IPS-18c (cell line): Measurements from ENCODE around the gene CCNA2.

Experiments used
- H3K4me3 ChIP-seq: 2 replicates; pipeline ENCODE4 v1.7.0; 2013; ENCODE audit warnings: low read depth, mild to moderate bottlenecking, low read length, moderate library complexity; ENCODE audit not compliant: insufficient read depth
- H3K9me3 ChIP-seq: one replicate; pipeline ENCODE4 v1.6.1; 2013; ENCODE audit warnings: mild to moderate bottlenecking, low read length, moderate library complexity; ENCODE audit not compliant: control insufficient read depth, insufficient read depth

CCNA2 gene

DNA sequence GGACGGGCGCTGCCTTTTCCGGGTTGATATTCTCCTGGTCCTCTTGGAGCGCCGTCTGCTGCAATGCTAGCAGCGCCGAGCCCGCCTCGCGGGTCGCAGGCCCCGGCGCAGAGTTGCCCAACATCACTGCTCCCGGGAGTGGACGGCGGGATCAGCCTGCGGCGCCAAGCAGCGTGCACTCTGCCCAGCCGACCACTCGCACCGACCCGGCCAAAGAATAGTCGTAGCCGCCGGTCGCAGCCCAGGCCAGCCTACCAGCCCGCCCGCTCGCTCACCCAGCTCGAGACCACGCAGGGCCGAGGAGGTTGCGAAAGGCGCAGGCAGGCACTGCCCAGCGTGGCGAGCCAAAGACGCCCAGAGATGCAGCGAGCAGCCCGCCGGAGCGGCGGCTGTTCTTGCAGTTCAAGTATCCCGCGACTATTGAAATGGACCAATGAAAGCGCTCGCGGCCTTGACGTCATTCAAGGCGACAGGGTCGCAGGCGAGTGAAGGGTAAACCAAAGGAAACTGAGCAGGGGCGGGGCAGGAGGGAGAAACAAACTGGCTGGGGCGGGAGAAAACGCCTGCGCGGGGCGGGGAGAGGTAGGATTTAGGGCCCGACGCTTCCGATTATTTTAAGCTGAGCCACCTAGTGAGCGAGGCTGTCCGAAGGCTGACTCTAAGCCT, at the start of gene CCNA2:
Gene CCNA2 (minus strand): TSS at position 379 of the 666 bp plus-strand sequence. CDS start 255 bp downstream, at position 124.
- peak within 1 kb of the TSS; percentile 92 for H3K4me3 ChIP-seq
- no peaks in the 10 kb centered on the region for H3K9me3 ChIP-seq

DNA sequence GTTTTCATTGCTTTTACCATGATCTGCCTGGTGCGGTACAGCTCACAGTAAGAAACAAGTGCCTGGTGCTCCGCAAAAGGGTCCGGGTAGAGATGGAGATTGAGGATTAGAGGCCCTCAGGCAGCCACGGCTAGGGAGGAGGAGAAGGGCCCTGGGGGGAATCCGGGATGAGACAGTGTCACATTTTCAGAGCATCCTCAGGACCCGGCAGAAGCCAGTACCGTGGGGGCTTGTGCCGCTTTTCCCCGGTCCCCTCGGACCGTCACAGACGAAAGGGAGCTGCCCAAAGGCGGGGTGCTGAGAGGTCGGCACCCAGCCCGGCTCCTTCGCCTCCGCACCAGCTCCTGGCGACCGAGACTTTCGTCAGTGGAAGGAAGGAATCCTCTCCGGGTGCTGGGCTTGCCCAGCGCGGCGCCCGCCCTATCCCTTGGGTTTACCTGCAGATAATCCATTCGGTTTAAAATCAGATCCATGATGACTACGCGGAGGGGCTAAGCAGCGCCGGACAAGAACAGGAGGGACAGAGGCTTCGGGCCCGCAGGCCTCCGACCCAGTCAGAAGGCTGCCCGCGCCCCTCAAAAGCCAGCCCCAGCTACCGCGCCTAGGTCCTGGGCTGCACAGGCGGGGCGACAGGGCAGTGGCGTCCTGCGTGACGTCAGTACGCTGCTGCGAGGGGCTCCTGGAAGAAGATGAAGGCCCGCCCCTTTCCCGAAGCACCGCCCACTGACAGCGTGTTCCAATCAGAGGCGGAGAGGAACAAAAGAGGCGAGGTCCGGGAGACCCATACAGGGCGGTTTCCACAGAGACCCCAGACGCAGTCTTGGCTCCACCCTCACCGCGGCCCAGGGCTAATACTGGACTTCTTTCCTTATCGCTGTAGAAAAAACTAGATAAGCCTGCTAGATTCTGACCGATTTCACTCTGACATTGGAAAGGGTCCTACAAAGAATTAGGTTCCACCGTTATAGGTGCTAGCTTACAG, 46.4 kb upstream of the CCNA2 start, which contains the start of gene BBS7:
Gene BBS7 (minus strand): TSS at position 634 of the 982 bp plus-strand sequence. CDS start 161 bp downstream, at position 473.
- Histone ChIP-seq H3K4me3 (peak within 1 kb of the TSS; percentile 64), H3K9me3 (no peaks in the 10 kb centered on the region)

DNA sequence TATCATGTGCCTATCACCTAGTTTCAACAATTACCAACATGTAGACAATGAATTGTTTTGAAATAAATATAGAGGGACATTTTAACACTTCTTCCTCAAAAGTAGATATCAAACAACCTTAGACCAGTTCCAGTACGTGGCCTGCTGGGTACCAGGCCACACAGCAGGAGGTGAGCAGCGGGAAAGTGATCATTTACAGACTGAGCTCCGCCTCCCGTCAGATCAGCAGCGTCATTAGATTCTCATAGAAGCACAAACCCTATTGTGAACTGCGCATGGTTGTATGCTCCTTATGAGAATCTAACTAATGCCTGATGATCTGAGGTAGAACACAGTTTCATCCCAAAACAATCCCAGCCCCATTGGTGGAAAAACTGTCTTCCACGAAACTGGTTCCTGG, 40.1 kb upstream of the CCNA2 start:
- H3K4me3 ChIP-seq = no peak overlapping the region
- no peaks in the 10 kb centered on the region for H3K9me3 ChIP-seq

DNA sequence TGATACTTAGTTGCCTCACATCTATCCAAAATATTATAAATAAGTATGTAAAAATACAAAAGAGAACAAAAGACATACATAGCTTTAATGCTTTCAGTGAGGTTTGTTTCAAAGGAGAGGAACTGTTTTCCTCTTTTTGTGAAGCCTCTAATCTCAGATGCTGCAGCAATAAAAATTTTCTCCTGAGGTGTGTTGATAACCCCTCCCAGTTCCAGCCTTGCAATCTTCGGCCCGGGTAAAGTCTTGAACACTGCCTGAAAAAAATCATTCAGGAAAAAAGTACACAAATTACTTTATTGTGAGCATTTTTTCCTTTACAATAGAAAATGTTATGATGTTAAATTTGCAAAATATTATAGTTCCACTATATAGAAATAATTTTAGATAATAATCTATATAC, 37.7 kb upstream of the CCNA2 start:
- H3K9me3 ChIP-seq = no peaks in the 10 kb centered on the region

DNA sequence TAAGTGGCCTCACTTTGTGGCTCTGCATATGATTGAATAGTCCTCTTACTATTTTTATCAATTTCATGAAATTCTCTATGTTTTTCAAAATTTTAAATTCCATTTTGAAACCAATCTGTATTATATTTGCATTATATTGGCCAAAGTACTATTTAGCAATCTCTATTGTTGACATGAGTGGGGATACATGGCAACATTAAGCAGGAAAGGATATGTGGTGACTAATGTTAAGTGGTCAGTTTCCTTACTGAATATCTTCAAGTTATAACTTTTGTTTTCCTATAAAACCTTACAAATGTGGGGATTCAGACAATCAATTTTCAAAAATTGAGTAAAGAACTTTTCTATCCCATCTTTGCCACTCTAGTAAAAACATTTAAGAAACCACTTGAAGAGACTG, 36.4 kb upstream of the CCNA2 start:
- no peak overlapping the region for H3K4me3 ChIP-seq
- no peaks in the 10 kb centered on the region for H3K9me3 ChIP-seq

More for the DNA sequence above, 37.7 kb upstream of the CCNA2 start:
- no peak overlapping the region for H3K4me3 ChIP-seq

DNA sequence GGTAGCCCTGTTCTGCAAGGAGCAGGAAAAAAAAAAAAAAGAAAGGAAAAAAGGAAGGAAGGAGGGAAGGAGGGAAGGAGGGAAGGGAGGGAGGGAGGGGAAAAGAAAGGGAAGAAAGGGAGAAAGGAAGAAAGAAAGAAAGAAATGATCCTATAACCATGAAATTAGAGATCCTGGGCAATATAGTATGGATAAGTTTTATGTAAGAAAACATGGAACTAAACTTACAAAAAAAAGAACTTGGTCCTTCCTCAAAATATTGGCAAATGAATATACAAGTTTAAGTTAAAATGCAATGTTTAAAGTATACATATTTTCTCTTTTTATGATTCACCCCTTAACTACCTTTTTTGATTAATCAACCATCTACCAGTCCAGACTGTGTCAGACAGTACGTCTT, 27.7 kb upstream of the CCNA2 start:
- Histone ChIP-seq H3K4me3 (no peak overlapping the region), H3K9me3 (no peaks in the 10 kb centered on the region)

DNA sequence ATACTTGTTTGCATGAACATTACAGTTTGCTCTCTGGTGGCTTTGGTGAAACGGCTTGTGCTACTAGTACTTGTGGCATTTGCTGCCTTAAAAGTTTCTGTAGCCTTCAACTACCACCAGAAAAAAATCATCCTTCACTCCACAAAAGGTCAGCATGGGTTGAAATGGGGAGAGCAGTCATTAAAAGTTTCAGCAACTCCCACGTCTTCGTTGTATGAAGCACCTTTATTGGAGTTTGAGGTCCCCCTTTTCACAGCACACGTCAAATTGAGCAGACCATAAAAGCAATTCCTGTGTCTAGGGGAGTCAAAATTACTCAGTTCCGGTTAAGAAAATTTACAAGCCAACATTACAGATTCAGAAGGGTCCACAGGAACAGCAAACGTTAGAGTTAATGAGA, 23.0 kb upstream of the CCNA2 start:
- H3K4me3 ChIP-seq = no peak overlapping the region
- no peaks in the 10 kb centered on the region for H3K9me3 ChIP-seq

DNA sequence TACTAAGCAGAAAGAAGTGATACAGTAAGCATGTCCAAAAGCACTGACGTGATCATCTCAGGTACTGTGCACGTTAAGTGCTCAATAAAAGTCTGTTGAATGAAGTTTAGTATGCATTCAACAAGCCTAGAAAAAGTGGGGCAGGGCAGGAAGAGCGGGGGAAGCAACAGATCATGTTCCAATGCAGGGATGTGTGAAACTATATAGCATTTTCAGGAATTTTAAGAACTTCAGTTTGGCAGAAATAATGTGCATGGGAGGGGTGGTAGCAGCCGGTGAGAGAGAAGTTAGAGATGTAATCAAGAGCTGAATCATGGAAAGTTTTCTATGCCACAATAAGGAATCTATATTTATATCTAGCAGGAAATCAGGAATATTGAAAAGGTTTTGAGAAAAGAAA, 19.2 kb upstream of the CCNA2 start:
- Histone ChIP-seq H3K4me3 (no peak overlapping the region), H3K9me3 (no peaks in the 10 kb centered on the region)

DNA sequence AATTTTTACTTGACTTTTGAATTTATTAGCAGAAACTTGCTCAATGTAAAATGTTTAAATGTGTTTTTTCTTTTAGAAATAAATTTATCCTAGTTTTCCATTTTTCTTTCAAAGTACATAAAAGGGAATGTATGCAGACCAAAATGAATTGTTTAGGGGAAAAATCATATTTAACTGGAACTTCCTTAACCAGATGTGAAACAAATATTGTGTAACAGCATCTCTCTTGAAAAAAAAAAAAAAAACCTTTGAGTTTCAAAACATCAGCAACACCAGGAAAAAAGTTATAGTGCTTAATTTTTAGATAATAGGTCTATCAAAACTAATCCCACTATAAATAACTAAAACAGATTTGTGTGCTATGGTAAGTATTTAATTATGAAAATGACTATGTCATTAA, 14.5 kb upstream of the CCNA2 start:
- Histone ChIP-seq H3K4me3 (no peak overlapping the region), H3K9me3 (no peaks in the 10 kb centered on the region)

DNA sequence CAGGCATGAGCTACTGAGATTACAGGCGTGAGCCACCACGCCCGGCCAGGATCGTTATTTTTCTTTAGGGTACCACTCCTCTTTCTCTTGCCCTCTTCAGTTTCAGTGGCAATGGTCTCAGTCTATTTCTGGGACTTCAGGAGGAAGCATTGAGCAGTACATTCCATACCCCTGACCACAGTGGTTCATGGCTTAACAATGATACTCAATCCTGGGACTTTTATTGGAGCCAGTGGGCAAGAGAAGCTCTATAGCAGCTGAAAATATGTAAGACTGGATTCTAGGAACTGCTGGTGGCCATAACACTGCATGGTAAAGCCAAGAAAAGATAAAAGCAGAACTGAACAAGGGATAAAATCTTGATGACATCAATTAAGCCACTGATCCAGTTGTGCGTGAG, 5.8 kb upstream of the CCNA2 start:
- H3K4me3 ChIP-seq = no peak overlapping the region
- H3K9me3 ChIP-seq = no peaks in the 10 kb centered on the region

DNA sequence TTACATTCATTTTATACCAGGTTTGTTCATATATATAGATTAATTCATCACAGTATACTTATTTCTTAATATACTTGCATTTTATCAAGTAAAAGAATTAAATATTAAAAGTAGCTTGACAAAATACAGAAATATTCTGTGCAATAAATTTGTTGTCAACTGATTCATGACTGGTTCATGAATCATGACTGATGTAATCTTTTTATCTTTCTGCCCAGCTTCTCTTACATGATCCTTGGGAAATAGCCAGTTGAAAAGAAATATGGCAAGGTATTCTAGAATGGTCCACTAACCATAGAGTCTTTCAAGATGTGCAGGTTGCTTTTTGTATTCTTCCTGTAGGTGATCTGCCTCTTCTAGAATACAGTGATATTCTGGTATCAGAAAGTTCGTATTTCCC, 4.2 kb upstream of the CCNA2 start:
- no peaks in the 10 kb centered on the region for H3K9me3 ChIP-seq
- H3K4me3 ChIP-seq = no peak overlapping the region

DNA sequence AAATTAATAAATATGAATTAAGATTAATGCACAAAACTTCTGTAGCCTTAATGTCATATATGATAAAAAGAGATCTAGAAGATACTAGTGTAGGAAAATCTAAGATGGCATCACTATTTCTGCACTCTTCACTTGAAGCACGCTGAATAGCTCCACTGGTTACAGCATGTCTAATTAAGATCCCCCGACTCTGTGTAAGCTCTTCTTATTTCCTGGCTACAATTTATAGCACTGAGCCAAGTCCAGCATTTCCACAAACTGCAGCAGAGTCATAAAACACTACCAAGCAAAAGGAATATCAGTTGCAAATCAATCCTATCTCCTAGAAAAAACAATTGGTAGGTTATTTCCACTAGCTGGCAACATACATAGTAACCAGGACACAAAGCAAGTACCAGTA, 1.3 kb upstream of the CCNA2 start:
- no peak overlapping the region for H3K4me3 ChIP-seq
- H3K9me3 ChIP-seq = no peaks in the 10 kb centered on the region

DNA sequence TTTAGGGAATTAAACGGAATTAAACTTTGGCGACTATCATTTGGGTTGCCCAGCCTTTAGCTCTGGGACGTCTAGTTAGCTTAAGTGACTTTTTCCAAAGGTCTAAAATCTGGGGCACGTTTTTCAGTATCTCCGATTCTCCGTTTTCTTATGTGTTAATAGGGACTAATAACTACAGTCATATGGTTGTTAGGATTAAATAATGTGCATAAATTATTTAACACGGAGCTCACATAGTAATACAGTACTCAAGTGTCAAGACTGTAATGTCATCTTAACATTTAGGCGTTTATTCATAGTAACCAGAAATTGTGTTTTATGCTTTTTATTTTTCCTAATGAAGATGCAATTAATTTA, 466 bp upstream of the CCNA2 start:
- peak overlapping the region; percentile 49; the same call in 1 of the 2 replicates for H3K4me3 ChIP-seq
- H3K9me3 ChIP-seq = no peaks in the 10 kb centered on the region

DNA sequence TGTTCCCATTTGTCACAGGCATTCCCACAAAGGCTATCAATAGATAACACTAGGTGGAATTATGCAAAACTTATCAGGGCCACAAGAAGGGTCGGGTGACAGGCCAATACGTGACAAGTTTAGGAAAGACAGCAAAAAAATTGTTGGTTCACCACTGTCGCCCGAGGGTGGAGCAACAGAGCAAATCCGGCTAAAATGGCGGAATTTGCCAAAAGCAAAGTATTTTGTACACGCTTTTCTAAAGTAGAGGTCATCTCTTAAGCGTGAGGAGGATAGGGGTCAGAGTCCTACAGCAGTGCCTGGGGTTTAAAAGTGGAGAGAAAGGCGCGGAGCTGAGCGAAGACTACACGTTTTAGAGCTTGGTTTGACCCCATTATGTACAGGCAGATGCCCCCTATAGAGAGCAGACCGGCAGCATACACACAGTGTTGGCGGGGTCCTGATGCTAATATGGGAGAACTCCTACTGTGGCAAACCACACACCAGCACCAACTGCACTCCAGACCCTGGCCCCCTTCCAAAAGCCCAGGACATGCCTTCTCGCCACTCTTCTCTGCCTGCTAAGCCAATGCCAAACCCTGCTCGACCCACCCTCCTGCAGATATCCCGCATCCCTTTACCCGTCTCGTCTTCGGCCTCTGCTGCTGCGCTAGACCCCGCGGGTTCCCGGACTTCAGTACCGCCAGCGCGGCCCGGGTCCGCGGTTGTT, 733 bp downstream of the CCNA2 start:
- H3K4me3 ChIP-seq = peak overlapping the region; percentile 92
- H3K9me3 ChIP-seq = no peaks in the 10 kb centered on the region

DNA sequence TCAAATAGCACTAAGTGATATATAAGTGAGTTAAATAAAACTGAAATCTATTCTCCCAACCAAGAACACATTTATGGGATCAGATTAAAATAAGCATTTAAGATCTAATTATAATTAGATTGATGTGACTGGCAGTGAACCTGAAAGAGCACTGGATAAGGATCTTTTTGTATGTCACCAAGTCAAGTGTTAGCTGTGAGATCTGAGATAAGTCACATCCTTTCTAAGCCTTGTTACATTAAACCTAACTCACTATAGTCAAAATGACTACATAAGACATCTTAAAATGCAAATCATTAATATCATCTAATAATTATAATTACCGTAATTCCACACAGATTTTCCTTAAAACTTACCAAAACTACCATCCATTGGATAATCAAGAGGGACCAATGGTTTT, 1.6 kb downstream of the CCNA2 start:
- H3K4me3 ChIP-seq = no peak overlapping the region
- no peaks in the 10 kb centered on the region for H3K9me3 ChIP-seq

DNA sequence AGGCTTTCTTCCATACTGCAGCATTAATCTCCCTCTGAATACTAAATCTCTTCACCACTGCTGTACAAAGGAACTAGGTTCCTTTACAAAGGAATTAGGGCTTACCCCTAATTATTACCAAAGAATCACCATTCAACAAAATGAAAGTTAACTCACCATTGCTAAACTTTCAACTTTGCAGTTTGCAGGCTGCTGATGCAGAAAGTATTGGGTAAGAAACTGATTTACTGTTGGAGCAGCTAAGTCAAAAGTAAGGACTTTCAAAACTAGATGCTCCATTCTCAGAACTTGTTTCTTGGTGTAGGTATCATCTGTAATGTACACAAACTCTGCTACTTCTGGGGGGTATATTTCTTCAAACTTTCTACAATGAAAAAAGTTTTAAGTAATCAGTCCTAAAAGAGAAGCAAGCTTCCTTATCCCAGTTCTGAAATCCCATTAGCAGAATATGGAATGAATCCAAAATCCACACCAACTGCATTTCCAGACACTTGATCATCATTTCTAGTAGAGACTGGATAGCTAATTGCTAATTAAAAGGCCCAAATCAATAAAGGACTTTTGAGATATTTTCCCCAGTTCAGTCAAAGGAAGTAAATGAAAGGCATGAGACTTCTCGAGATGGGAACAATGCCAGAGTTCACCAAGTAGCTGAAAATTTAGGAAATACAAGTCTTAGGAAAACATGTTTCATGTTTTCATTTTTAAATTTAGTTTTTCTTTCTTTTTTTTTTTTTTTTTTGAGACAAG, 4.3 kb downstream of the CCNA2 start:
- Histone ChIP-seq H3K9me3 (no peaks in the 10 kb centered on the region), H3K4me3 (no peak overlapping the region)

DNA sequence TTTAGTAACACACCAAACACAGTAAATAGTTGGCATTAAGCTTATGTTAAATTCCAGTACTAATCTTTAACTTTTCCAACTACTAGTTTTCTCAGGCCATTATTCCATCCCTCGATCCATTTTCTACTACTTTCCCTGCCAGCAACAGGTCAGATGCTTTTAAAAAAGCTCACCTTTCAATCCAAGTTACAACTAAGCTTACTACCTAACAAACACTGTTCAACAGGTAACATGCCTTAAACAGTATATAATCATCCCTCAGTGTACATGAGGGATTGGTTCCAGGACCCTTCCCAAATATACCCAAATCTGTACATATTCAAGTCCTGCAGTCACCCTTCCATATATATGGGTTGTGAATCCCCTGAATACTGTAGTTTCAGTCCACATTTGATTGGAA, 5.5 kb downstream of the CCNA2 start:
- Histone ChIP-seq H3K4me3 (no peak overlapping the region), H3K9me3 (no peaks in the 10 kb centered on the region)
